NCI-H510A (cell line): ENCODE results near the gene WWC2.
"Not testable (repeated sequence)": the region's sequence is repeated elsewhere in the genome, so short reads cannot be mapped to it uniquely, and the experiment has no call there.

Experiments
- DNase-seq: peaks from one replicate; lab custom pipeline; 2025; lab: John Stamatoyannopoulos, UW

WWC2 gene

DNA sequence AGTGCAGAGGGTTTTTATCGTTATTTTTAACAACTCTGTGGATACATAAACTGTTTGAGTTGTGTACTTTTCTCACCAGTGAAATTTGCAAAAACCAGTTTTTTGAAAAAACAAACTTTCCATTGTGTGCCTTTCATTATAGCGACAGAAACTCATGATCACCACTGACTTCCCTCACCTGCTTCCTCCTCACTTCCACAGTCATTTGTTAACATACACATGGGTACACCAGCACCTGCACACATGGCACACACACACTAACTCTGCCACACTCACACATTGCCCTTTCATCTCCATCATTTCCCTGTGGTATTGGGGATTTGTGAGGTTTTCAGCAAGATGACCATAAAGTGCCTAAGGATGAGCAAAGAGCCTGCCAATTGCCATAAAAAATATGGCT, 200.4 kb downstream of the WWC2 start:
- DNase-seq, result no peak

- DNase-seq, result no peak
Measured at GRCh38 chr4:183300070-183300469, 201.0 kb downstream of the WWC2 start.

- no peak for DNase-seq
Measured at GRCh38 chr4:183300655-183301054, 201.6 kb downstream of the WWC2 start.

DNA sequence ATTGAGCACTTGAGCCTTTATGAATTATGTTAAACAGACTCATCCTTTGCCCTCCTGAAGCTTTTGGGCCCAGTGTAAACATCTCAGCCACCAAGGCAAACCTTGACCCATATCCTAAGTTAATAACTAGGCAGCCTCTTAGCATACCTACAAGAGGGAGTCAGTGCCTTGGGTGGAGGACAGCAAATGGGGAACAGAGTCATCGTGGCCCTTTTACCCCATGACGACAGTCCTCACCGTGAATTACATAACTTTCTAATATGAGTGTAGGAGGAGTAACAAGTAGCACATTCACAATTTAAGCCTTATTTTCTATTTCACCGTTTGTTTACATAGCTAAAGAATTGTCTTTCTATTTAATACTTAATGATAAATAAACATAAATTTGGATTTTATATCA, 204.2 kb downstream of the WWC2 start:
- no peak for DNase-seq

- no peak for DNase-seq
Measured at GRCh38 chr4:183304067-183304466, 205.0 kb downstream of the WWC2 start.

DNA sequence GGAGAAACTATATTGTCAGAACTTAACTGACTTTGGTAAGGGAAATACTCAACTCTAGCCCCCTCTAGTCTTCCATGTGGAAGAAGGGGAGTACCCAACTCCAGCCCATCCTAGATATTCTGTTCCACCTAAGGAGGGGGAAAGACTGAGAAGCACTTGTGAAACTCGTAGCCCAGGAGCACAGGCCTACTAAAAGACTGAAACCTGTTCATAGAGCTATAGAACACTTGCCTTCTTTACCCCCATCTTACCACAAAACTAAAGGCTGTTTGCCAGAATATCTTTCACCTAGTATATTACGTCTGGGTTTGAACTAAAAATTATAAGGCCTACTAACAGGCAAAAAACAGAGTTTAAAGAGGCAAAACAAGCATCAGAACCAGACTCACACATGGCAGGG, 205.5 kb downstream of the WWC2 start:
- no peak for DNase-seq

GRCh38 chr4:183306811-183307210, 207.8 kb downstream of the WWC2 start:
- no peak for DNase-seq

DNA sequence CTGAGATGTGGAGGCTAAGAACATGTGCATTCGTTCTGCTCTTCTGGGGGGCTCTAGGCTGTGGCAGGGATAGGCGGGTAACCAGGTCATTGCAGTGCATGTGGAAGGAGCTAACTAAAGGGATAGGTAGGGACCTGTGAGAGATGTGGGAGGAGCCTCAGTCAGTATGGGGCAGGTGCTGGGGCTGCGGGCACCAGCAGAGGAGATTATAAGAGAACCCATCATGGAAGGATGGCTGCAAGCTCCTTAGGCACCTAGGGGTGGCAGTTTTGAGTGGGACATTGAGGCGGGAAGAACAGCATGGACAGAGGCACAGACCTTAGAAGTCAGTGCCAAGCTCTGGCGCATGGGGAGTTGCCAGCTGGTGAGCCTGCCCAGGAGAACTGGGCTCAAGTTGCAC, 213.8 kb downstream of the WWC2 start:
- DNase-seq, result no peak

DNA sequence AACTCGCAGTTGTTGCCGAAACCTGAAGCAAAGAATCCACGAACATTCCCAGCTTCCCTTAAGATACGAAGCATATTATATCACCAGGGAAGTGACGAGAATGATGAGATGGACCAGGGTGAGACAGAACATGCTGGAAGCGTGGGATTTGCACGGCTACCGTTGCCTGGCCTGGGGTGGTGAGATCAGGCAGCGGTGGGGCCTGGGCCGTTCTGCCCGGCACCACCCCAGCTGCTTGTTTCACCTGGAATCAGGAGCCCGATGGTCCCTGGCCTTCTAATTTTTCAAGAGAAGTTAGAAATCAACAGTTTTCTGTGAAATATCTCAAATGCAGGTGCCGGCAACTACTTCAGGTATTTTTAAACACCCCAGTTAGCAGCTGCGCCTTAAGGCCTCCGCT, 215.3 kb downstream of the WWC2 start:
- DNase-seq, result no peak

GRCh38 chr4:183314806-183315205, 215.7 kb downstream of the WWC2 start:
- no peak for DNase-seq

DNA sequence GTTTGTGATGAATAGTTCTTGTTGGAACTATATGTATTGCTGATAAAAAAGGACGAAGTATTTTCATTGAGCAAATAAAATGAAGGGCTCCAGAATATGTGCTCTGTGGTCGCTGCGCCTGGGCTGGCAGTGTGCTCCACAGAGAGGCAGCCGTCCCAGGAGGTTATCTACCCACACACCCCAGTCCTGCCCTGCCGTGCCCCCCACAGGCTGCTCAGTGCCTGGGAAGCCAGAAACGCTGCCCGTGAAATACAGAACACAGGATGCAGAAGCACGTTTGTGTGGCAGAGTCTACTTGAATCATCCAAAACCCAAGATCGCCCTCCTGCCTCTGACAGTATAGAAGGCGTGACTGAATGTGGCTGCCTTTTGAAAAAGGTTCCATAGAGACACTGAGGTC, 219.6 kb downstream of the WWC2 start:
- DNase-seq, result no peak

- DNase-seq, result no peak
Measured at GRCh38 chr4:183320211-183321059, 221.4 kb downstream of the WWC2 start, which contains the start of gene CLDN22. TSS of gene CLDN22 (minus strand) at chr4:183320276. CDS start at chr4:183320218, 58 bp downstream.

GRCh38 chr4:183321079-183321478, 222.0 kb downstream of the WWC2 start:
- no peak for DNase-seq

GRCh38 chr4:183321516-183321915, 222.5 kb downstream of the WWC2 start:
- no peak for DNase-seq

DNA sequence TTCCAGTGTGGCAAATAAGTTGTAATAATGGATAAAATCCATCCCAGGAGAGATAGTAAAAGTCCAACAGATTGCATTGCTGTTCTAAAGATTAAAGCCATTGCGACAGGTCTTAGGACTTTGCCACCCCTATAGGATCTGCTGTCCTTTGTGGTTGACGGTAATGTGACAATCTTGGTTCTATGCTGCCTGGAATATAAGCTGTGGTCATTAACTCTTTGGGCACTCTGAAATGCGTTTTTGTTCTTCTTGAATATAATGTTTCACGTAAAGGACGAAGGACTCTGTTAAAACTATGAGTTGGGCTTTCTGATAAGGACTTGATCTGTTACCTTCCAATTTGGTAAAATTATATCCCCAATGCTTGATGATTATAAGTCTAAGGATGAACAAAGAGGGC, 223.3 kb downstream of the WWC2 start, which contains the start of gene CLDN24:
TSS of gene CLDN24 (minus strand) at position 101 of the 400 bp plus-strand sequence. CDS start at position 101, 0 bp downstream.
- no peak for DNase-seq

DNA sequence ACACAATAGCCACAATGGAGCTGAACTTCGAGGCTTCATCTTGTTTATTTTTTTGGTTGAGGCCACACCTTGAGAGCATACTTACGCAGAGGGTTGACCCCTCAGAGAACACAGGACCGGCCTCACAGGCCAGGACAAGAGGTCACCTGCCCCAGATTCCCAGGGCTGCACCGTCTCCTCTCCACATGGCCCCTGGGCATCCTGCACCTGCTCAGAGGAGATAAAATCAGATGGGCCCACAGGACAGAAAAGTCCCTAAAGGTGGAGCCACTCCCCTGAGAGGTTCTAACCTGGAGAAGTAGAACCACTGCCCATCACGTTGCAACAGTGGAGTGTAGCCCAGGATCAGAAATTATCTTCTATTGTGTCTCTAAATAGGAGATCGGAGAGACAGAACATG, 224.2 kb downstream of the WWC2 start:
- DNase-seq, result no peak

DNA sequence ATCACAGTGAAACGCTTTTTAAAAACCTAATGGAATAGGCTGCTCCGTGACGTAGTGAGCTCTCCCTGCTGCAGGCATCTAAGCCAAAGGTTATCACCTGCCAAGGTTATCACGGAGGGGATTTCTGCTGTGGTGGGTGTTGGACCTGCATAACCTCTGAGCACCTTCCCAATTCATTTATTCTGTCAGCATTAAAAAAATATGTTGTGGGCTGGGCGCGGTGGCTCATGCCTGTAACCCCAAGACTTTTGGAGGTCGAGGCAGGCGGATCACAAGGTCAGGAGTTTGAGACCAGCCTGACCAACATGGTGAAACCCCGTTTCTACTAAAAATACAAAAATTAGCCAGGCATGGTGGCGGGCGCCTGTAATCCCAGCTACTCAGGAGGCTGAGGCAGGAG, 225.0 kb downstream of the WWC2 start:
- DNase-seq, result not testable (repeated sequence)

GRCh38 chr4:183324619-183325018, 225.6 kb downstream of the WWC2 start:
- DNase-seq, result no peak

GRCh38 chr4:183326387-183326786, 227.3 kb downstream of the WWC2 start:
- DNase-seq, result not testable (repeated sequence)

DNA sequence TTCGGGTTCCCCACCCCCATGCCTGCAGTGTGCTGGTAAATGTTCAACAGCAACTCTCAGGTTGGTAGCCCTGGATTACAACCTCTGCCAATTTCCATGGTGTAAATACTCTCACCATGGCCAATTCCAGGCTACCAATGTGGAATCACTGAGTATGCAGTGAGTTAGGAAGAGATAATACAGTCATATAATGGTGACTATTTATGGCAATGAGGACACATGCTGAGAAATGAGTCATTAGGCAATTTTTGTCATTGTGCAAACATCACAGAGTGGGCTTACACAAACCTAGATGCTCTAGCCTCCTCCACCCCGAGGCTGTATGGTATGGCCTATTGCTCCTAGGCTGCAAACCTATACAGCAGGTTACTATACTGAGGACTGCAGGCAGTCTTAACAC, 227.8 kb downstream of the WWC2 start:
- no peak for DNase-seq

- DNase-seq, result no peak
Measured at GRCh38 chr4:183327827-183328226, 228.8 kb downstream of the WWC2 start.

GRCh38 chr4:183328832-183329231, 229.8 kb downstream of the WWC2 start:
- no peak for DNase-seq

- no peak for DNase-seq
Measured at GRCh38 chr4:183329244-183329643, 230.2 kb downstream of the WWC2 start.
